ENCODE measurements around the gene DRC1.

Gene DRC1

DNA sequence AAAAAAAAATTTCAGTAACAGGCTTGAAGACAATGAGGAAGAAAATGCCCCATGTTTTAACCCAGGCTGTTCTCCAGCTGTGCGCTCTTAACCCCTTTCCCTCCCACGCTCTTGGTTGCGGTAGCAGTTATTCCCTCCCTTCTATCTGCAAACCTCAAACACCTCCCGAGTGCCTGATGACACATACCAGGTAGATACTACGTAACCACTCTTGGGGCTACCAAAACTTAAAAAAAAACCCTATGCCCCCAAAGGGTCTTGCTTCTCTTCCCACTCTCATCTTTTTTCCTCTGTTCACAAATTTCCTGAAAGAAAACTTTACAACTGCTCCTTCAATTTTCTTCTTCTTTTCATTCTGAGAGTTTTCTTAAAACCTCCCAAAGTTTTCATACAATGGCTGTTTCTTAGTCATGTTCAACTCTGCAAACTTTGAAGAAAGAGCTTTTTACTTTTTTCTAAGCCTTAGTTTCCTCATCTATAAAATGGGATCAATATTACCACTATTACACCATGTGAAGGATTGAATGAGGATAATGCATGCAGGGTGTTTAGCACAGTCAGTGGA, 4.9 kb upstream of the DRC1 start:
- no peak for DNase-seq (ENCODE audit: extremely low read depth in 1 of 2, low read depth in 1 of 2)

DNA sequence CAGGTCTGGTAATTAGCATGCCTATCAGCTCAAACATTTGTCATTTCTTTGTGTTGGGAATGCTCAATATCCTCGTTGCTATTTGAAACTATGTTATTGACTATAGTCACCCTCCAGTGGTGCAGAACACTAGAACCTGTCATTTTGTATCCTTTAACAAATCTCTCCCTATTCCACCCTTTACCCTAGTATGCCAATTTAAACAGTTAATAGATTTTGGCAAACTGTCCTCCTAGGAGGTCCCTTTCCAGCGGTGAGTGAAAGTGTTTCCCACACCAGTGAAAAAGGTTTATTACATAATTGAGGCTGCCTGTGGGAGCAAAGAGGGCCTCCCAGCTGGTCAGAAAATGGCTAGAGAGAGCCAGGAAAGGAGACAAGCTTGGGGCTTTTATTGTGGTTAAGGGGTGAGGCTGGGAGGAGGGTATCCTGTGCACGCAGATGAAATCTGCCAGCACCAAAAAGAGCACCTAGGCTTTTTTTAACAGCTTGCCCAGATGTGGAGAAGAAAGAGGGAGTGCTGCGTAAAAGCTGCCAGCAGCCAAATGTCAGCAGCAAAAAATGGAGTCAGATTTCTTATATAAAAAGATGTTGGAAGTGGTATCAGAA, 1.8 kb upstream of the DRC1 start:
- DNase-seq (ENCODE audit: extremely low read depth in 1 of 2, low read depth in 1 of 2), result no peak

GRCh38 chr2:26400723-26401122, 997 bp upstream of the DRC1 start:
- no peak for DNase-seq (ENCODE audit: extremely low read depth in 1 of 2, low read depth in 1 of 2)

DNA sequence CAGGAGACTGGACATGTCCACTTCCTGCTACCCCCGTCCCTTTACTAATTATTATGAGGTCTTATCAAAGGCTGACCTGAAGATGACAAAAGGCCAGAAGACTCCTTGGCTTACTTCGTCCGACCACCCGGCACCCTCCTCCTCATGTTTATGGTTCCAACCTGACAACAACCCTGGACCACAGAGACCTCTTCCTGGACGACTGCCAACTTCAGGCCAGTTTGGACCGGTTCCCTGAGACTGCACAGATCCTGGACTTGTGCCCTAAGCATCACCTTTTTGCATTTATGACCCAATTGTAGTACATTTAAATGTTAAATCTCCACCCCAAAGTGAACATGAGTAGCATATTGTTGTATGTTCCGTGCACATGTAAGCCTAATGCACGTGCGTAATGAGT, 5.8 kb downstream of the DRC1 start:
- no peak for DNase-seq (ENCODE audit: extremely low read depth in 1 of 2, low read depth in 1 of 2)

DNA sequence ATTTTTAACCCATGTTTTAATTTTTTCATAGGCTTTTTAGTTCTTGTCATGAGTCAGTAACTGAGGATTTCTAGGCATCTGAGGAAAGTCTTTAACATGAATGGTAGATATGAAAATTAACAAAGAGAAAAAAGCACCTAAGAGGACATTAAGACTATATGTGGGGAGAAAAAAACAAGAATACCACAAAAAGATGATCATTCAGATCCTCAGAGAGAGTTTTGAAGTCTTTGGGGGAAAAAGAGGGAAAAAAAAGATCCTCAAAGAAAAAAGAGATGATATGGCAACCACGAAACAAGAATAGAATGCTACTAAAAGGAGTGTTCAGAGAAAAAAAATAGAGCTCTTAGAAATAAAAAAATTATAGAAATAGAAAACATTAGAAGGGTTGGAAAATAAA, 8.1 kb downstream of the DRC1 start:
- no peak for DNase-seq (ENCODE audit: extremely low read depth in 1 of 2, low read depth in 1 of 2)

DNA sequence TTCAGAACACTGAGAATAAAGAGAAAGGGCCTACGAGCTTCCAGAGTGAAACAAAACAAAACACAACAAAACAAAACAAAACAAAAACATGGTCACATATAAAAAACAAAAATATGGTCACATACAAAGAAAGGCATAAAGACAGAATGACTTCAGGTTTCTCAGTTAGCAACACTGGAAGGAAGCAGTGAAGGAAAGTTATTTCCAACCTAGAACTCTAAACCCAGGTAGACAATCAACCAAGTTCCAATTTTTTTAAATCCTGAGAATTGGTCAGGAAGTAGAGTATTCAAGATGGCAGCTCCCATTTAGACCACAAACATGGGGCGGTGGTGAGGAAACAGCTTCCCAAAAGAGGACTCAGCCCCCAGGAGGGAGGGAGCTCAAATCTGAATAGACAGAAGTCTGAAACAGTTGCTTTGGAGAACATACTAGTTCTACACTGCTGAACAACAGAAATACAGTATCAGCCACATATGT, 9.1 kb downstream of the DRC1 start:
- DNase-seq (ENCODE audit: extremely low read depth in 1 of 2, low read depth in 1 of 2), result no peak

GRCh38 chr2:26411419-26411818, 9.7 kb downstream of the DRC1 start:
- no peak for DNase-seq (ENCODE audit: extremely low read depth in 1 of 2, low read depth in 1 of 2)

- DNase-seq (ENCODE audit: extremely low read depth in 1 of 2, low read depth in 1 of 2), result no peak
Measured at GRCh38 chr2:26412091-26412673, 10.5 kb downstream of the DRC1 start.

DNA sequence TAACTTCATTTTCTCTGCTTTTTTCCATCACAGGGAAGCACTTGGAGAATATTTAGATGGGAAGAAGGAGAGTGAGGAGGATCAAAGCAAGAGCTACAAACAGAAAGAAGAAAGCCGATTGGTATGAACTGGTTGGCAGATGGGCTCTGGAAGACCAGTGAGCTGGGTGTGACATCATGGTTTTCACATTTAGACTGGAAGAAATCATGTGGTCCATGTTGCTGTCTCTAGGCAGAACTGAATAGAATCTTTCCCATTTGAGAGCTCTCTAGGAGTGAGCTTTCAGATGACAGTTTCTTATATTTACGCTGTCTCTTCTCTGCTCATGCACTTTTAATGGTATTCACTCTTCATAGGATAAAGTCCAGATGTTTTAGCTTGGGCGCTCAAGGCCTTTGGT, 12.6 kb downstream of the DRC1 start:
- DNase-seq (ENCODE audit: extremely low read depth in 1 of 2, low read depth in 1 of 2), result no peak

- DNase-seq (ENCODE audit: extremely low read depth in 1 of 2, low read depth in 1 of 2), result no peak
Measured at GRCh38 chr2:26421961-26422360, 20.2 kb downstream of the DRC1 start.

DNA sequence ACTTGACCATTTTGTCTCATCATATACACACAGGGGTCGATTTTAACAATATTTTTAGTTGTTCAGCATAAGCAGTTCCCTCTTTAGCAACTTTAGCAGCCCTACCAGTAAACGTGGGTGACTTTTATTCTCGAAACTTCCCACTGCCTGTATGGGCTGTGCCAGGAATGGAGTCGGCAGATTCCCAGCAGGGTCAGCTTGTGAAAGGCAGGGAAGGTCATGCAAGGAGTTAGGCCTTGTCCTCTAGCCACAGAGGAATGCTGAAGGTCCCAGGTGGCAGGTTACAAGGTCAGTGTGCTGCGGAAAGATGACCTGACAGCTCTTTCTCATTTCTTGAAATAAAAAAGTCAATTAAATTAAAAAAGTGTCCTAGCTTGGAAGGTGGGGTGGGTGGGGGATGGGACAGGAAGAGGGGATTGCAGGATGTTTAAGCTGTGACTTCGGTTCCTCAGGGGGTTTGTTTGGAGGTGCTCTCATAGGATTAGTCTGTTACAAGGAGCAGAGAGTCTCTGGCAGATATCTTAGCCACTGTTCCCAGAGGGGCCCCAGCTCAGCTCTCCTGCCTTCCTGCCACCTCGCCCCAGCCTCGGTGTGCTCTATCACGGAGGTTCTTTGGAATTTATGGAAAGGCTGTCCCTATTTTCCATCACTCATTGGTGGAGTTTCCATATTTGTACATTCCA, 21.4 kb downstream of the DRC1 start:
- DNase-seq (ENCODE audit: extremely low read depth in 1 of 2, low read depth in 1 of 2), result no peak

DNA sequence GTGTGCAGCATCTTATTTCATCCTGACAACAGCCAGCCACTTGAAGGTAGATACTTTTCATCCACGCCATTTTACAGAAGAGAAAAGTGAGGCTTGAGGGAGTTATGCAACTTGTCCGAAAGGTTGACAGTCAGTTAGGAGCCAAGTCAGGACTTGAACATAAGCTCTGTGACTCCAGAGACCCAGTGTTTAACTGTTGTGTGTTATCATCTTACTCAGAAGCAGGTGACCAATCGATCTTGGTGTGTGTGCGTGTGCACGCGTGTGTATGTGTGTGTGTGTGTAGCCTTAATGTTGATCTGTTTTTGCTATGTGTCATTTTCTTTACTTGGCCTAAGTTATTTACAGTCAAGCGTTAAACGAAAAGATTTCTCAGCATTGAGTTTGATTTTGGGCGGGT, 22.0 kb downstream of the DRC1 start:
- no peak for DNase-seq (ENCODE audit: extremely low read depth in 1 of 2, low read depth in 1 of 2)

DNA sequence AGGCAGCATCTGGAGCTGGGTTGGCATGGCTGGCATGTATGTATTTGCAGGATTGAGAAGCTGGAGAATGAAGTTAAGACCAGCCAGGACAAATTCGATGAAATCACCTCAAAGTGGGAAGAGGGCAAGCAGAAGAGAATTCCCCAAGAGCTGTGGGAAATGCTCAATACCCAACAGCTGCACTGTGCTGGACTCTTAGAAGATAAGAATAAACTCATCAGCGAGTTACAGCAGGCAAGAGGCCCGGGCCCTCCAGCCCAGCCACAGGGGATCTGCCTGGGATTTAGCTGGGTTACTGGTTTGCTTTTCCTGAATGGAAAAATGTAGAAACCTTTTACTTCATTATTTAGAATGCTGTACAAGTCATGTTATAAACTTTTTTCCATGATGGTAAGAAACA, 22.5 kb downstream of the DRC1 start:
- no peak for DNase-seq (ENCODE audit: extremely low read depth in 1 of 2, low read depth in 1 of 2)

- DNase-seq (ENCODE audit: extremely low read depth in 1 of 2, low read depth in 1 of 2), result no peak
Measured at GRCh38 chr2:26428846-26429245, 27.1 kb downstream of the DRC1 start.

DNA sequence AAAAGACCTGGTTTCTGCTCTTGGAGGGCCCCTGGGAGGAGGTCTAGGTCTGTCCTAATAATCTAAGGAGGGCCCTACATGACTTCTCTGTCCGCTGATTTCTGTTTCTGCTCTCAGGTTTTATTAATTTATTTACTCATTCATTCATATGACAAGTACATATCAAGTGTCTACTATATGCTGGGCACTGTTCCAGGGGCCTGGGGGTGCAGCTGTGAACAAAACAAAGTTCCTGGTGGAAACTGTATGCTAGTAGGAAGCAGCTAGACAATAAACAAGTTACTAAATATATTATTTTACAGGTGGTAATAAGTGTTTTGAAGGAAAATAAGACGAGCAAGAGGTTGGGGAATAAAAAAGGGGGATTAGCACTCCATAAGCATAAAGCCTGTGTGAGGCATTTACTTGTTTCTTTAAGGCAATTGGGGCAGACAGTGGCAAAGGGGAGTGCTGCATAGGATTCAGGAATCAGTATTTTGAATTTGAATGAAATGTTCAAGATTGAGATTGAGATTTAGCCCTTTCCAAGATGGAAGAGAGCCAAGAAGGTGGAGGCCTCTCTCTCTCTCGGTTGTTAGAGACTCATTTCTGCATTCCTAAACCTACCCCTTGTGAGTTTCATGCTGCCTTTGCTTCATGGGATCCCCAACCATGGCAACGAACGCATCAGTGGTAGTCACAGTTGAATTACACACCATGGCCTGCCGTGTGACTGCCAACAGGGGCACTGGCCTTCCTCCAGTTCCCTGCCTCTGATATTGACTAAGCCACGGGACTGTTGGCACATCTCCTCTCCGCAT, 28.3 kb downstream of the DRC1 start:
- DNase-seq (ENCODE audit: extremely low read depth in 1 of 2, low read depth in 1 of 2), result no peak

- DNase-seq (ENCODE audit: extremely low read depth in 1 of 2, low read depth in 1 of 2), result no peak
Measured at GRCh38 chr2:26430826-26431225, 29.1 kb downstream of the DRC1 start.

GRCh38 chr2:26432363-26432762, 30.6 kb downstream of the DRC1 start:
- DNase-seq (ENCODE audit: extremely low read depth in 1 of 2, low read depth in 1 of 2), result no peak

GRCh38 chr2:26432859-26433258, 31.1 kb downstream of the DRC1 start:
- no peak for DNase-seq (ENCODE audit: extremely low read depth in 1 of 2, low read depth in 1 of 2)

- DNase-seq (ENCODE audit: extremely low read depth in 1 of 2, low read depth in 1 of 2), result no peak
Measured at GRCh38 chr2:26435106-26435505, 33.4 kb downstream of the DRC1 start.

DNA sequence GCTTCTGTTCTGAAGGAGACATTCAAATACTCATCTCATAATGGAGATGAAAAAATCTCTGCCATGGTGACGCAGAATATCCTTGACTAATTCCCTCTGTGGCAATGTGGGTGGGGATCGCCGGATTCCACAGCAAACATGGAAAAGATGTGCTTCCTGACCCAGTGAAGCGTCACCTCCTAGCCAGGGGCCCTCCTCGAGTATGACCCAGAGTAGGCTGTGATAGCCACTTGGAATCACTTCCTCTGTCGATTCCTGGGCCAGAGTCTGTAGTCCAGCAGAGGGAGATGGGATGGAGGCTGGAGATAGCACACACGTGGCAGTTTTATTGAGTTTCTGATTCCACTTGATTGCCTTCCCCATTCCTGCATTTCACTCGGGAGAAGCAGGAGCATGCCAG, 36.8 kb downstream of the DRC1 start:
- DNase-seq (ENCODE audit: extremely low read depth in 1 of 2, low read depth in 1 of 2), result no peak

GRCh38 chr2:26438926-26439325, 37.2 kb downstream of the DRC1 start:
- DNase-seq (ENCODE audit: extremely low read depth in 1 of 2, low read depth in 1 of 2), result no peak
